AG10803 (cell line): ENCODE results near the gene TGFBR3.
"Not testable (repeated sequence)": the region's sequence is repeated elsewhere in the genome, so short reads cannot be mapped to it uniquely, and the experiment has no call there.

Experiments
- DNase-seq: peaks from one replicate; pipeline ENCODE4 v3.0.0; 2010; ENCODE audit warnings: low read depth
- H3K4me3 ChIP-seq: 2 replicates; pipeline ENCODE4 v1.5.1; 2011; ENCODE audit warnings: mild to moderate bottlenecking, low read length, control low read depth
- CTCF ChIP-seq: conservative IDR thresholded peaks from 2 replicates; pipeline ENCODE4 v1.5.1; 2011; ENCODE audit warnings: mild to moderate bottlenecking, low read length, control low read depth, inconsistent platforms

Gene TGFBR3

DNA sequence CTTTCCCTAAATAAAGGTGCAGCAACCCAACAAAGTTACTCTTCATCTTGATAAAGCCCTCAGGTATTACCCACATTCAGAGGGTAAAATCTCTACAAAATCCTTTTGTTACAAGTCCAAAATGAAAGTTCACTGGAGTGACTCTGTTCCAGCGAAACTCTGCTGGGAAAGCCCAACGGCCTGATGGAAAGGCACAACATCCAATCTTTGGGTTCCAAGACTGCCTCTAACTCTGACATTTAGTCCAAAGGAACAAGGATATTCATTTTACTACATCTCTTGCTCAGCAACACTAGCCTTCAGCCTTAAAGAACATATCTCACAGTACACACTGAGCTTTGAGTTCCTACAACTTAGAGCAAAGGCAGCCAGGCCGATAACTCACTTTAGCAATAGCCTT, 42.1 kb downstream of the TGFBR3 start:
- TF ChIP-seq CTCF = no peak
- no peak for DNase-seq
- H3K4me3 ChIP-seq = no peak overlapping the region

DNA sequence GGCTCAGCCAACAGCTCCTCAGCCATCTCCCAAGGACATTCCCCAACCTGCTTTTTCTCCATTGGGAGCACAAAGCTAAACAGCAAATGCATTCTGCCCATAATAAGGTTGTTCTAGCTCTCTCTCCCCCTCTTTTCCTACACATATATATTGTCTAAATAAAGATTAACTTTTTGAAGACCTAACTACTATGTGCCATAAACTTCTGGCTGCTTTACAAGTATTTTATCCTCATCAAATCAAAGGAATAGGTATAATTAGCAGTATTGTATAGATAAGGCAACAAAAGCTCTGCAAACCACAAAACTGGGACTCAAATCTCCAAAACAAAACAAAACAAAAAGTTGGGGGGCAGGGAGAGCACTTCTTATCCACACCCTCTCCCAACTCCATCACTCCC, 43.4 kb downstream of the TGFBR3 start:
- no peak for DNase-seq
- H3K4me3 ChIP-seq = no peak overlapping the region
- TF ChIP-seq CTCF = no peak

GRCh38 chr1:91842056-91842455, 43.9 kb downstream of the TGFBR3 start:
- H3K4me3 ChIP-seq = no peak overlapping the region
- no peak for DNase-seq
- no peak for TF ChIP-seq CTCF

GRCh38 chr1:91840276-91840675, 45.7 kb downstream of the TGFBR3 start:
- not testable (repeated sequence) for DNase-seq, H3K4me3 ChIP-seq

DNA sequence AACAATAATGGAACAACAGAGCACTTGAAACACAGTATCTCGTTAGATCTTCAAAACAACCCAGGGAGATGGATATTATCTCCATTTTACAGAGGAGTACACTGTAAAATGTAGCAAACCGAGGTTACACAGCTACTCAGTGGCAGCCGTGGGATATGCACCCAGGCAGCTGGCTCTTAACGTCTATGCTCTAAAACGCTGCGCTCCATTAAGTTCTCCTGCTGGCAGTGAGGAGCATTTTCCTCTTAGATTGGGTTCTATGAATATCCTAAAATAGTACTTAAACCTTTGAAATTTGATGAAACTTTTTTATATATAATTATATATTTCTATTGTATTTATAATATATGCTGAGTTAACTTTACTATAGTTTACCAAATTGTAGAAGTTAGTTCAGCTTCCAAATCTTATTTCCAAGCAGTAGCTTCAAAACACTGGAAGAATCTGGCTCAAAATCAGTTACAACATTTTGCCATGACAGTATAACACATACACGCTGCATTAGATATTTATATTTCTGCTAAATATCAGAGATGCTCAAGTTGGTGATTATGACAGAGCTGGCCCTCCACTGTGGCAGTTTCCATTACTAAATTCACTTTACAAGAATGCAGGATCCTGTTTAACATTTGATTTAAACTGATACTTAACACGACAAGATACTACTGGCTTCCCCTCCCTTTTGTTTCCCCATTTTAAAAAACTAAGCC, 49.5 kb downstream of the TGFBR3 start:
- no peak overlapping the region for H3K4me3 ChIP-seq
- no peak for TF ChIP-seq CTCF
- DNase-seq = no peak

- no peak for DNase-seq
- no peak for TF ChIP-seq CTCF
- H3K4me3 ChIP-seq = no peak overlapping the region
These were observed 50.8 kb downstream of the TGFBR3 start for GRCh38 chr1:91835087-91835521.

DNA sequence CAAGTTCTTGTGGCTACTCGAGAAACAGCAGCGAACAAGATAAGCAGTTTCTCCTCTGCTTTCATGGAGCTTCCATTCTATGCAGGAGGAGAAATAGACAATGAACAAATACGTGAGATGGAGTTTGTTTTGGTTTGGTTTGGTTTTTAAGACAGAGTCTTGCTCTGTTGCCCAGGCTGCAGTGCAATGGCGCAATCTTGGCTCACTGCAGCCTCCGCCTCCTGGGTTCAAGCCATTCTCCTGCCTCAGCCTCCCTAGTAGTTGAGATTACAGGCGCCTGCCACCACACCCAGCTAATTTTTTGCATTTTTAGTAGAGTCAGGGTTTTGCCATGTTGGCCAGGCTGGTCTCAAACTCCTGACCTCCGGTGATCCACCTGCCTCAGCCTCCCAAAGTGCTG, 51.4 kb downstream of the TGFBR3 start:
- DNase-seq = not testable (repeated sequence)

GRCh38 chr1:91833946-91834345, 52.0 kb downstream of the TGFBR3 start:
- H3K4me3 ChIP-seq = no peak overlapping the region
- peak; percentile 17 for DNase-seq
- no peak for TF ChIP-seq CTCF

More for the DNA sequence above, 51.4 kb downstream of the TGFBR3 start:
- not testable (repeated sequence) for H3K4me3 ChIP-seq
